ENCODE results near the gene GJA4.

GJA4 gene

GRCh38 chr1:34792868-34793727 lies at the start of gene GJA4:
Gene GJA4, plus strand, starts transcription at chr1:34792999. Its CDS starts 1,215 bp downstream, at chr1:34794214.
- no peak for DNase-seq

DNA sequence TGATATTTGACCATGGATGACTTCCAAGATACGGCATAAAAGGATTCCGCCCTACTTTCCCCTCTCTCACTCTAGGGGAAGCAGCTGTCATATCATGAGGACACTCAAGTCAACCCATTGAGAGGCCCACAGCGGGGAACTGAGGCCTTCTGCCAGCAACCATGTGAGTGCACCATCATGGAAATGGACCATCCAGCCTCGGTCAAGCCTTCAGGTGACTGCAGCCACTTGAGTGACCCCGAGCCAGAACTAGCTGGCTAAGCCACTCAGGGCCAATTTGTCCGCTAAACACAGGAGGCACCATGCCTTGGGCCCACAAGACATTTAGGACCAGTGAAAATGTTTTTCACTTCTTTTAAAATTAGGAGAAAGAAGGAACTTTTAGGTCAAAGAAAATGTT lies 49.0 kb upstream of the GJA4 start:
- DNase-seq: no peak

DNA sequence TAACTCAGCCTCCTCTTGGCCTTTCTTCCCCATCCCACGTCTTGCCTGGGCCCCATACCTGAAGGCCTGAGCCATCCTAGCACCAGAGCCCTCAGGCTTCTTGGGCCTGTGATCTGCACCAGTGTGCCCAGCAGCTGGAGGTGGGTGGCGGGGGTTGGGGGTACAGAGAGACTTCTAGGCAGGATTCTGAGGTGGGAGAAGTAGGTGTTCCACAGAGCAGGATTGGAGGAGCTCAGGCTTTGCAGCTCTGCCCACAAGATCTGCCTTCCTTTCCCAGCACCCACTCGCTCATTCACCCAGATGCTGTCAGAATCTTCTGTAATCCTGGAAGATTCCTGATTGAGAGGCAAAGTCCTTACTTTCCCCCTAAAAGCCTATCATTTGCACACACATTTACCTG lies 47.9 kb upstream of the GJA4 start:
- no peak for DNase-seq

GRCh38 chr1:34745666-34746065 lies 47.1 kb upstream of the GJA4 start:
- no peak for DNase-seq

DNA sequence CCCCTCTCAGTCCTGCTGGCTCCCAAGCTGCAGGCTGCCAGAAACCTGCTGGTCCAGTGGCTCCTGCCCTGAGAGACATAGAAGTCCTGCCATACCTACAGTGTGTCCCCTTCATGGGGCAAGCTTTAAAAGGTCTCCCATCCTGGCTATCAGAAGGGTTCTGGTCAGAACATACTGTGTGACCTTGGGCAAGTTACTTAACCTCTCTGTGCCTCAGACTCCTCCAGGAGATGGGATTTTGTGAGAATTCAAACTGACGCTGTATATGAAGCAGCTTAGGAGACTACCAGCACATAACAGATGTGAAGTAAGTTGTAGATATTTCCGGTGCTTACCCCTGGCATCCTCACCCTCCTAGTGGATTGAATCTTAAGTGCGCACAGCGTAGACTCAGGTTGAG lies 46.7 kb upstream of the GJA4 start:
- DNase-seq: no peak

- no peak for DNase-seq
Observed at GRCh38 chr1:34746785-34747637, 45.8 kb upstream of the GJA4 start.

DNA sequence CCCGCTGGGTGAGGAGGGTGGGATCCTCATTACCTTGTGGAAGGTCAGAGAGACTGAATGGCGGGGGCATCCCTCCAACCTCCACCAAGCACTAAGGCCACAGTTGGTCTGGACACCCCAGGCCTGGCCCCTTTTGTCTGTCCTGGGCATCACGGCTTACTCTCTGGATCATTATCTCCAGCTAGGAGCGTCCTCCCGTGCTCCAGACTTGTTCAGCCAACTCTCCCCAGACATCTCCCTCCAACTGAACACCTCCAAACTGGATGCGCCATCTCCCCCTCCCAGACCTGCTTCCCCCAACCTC lies 45.2 kb upstream of the GJA4 start:
- DNase-seq: no peak

DNA sequence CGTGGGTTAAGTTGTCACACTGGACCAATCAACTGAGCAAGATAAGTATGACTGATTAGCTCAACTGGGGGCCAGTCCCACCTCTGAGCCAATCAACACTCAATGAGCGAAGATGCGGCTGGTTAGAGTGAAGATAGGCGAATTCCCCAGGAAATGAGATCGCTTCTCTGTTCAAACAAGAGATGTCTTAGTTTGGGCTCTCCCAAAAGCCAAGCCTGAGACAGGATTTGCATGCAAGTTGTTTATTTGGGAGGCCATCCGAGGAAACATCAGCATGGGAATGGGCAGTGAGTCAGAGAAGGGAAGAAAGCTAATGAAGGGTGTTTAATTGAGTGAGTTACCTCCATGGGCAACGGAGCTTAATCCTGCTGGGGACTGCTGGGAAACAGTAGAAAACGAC lies 42.8 kb upstream of the GJA4 start:
- DNase-seq: no peak

DNA sequence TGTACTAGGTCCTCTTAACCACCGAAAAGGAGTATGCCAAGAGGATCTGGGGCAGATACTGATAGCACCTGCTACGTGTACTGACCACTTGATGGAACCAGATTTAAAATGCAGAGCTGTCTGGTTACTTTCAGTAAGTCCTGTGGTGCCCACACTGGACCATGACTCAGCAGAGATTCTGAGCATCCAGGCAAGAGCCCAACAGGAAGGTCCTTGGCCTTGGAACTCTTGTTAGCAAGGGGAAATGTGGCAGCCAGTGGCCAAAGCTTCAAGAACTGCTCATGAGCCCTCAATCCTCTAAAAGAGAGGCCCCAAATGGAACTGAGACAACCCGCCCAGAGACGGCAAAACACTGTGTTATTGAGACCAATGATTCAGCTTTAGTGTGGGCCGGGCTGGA lies 42.2 kb upstream of the GJA4 start:
- no peak for DNase-seq

DNA sequence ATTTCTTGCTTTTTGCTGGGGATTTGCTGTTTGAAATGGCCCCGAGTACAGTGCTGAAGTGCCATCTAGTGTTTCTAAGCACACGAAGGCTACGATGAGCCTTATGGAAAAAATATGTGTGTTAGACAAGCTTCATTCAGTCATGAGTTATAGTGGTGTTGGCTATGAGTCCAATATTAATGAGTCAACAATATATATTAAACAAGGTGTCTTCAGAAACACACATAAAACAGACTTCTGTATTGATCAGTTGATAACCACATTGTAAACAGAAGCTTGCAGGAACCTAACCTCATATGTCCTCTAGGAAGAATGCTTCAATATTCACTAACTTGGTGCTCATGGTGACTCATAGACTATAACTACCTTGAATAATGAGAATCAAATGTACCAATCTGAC lies 39.6 kb upstream of the GJA4 start:
- DNase-seq: peak; percentile 13

DNA sequence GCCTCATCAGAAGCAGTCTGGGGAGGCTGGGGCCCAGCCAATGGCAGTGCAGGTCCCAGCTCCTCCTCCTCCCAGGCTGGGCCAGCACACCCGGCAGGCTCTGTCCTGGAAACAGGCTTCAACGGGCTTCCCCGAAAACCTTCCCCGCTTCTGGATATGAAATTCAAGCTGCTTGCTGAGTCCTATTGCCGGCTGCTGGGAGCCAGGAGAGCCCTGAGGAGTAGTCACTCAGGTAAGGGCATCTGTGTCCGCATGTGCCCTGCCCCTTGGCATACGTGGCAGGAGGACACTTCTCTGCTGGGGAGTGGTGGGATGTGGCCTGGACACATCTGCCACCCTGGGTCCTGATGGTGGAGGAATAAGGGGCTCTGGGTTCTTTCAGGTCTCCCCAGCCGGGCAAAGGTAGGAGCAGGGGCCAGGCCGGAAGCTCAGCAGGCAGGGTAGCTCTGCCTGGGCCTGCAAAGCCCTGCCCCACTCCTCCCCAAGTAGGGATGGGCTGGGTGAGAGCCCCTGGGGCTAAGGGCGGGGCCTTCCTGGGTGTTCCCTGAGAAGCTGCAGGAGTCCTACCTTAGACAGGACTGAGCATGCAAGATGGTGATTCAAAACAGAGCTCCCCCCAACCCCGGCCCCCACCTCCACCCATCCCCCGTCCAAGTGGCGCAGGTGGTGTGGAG lies 37.7 kb upstream of the GJA4 start, which contains the start of gene GJB5:
GJB5 (plus strand) TSS at position 84 of the 674 bp plus-strand sequence. CDS start 2,284 bp downstream, outside the sequence.
- DNase-seq: peak; percentile 72

GRCh38 chr1:34755961-34756360 lies 36.8 kb upstream of the GJA4 start:
- no peak for DNase-seq

GRCh38 chr1:34757386-34757785 lies 35.4 kb upstream of the GJA4 start:
- no peak for DNase-seq

DNA sequence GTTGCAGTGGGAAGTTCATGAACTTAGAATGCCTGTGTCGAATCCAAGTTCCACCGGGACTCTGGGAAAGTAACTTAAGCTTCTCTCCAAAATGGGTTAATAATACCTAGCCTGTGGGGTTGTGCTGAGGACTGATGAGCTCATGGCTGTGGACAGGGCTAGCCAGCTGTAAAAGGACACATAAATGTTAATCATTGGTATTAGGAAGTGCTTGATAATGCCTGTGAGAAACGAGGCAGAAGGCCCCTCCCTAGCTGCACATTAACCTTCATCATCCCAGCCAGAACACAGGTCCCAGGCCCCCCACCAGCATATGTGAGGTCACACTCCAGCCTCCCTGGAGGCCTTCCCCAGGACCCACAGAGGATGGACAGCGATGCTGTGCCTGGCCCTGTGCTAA lies 34.0 kb upstream of the GJA4 start:
- no peak for DNase-seq

DNA sequence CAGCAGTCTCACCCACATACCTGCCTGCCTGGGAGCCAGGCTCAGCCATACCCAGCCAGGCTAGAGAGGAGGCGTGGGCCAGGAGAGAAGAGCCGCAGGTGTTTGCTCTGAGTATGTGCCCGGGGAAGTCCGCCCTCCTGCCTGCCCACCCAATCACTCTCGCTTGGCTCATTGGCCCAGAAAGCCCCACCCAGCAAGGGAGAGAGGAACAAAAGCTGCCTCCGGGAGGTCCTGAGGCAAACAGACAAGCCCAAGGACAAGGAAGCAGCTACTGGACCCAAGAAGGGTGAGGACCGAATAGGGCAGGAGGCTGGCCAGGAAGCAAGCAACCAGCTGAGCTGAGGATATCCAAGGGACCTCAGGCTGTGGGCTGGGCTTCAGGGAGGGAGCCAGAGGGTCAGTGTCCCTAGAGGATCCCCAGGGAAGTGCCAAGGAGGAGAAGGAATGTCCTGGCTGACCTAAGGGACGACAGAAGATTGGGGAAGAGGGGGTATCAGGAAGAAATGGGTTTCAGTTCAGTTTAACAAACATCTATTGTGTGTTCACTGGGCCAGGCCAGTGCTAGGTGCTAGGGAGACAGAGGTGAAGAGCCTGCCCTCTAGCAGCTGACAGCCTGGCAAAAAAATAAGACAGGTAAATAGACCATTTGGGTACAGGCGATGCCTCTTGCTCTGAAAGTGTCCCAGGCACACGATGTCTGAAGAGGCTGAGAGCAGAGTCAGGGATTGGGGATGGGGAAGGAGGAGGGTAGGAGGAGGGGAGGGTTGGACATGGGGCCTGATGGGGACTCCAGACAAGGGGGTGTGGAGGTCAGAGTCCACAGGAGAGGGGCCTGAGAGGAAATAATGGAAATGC lies 33.1 kb upstream of the GJA4 start, which contains the start of gene GJB4:
GJB4 (plus strand) TSS at position 238 of the 855 bp plus-strand sequence. CDS start 1,515 bp downstream, outside the sequence.
- no peak for DNase-seq

GRCh38 chr1:34761176-34761761 lies 31.5 kb upstream of the GJA4 start:
- DNase-seq: no peak

DNA sequence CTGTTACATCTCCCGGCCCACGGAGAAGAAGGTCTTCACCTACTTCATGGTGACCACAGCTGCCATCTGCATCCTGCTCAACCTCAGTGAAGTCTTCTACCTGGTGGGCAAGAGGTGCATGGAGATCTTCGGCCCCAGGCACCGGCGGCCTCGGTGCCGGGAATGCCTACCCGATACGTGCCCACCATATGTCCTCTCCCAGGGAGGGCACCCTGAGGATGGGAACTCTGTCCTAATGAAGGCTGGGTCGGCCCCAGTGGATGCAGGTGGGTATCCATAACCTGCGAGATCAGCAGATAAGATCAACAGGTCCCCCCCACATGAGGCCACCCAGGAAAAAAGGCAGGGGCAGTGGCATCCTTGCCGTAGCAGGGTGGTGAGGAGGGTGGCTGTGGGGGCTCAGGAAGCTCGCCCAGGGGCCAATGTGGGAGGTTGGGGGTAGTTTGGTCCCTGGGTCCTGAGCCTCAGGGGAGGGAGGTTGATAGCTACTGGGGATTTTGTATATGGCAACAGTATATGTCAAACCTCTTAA lies 31.0 kb upstream of the GJA4 start:
- no peak for DNase-seq

- no peak for DNase-seq
Observed at GRCh38 chr1:34762474-34763141, 30.2 kb upstream of the GJA4 start.

- no peak for DNase-seq
Observed at GRCh38 chr1:34763142-34763781, 29.5 kb upstream of the GJA4 start.

DNA sequence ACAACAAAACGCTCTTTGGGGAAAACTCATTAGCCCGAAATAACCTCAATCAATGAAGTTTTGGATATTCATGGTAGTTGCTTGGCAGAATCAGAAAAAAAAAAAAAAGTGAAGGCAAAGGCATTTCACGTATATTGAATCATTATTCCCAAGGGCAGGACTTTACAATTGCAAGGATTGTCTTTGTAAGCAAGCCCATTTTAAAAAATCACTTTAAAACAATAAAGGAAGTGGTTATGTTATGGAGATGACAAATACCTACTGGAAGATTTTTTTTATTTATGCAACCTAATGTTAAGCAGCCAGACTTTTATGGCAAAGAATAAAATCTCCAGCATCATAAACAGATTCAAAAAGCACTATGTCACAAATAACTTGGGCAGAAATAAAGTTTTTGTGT lies 23.9 kb upstream of the GJA4 start:
- no peak for DNase-seq

Data from NCI-H2171 treated with DMSO at 0.1 percent for 48 hours (cell line).